Ectodermal cell (in vitro differentiated cells): ENCODE results near the gene SRXN1.

Experiments
- H3K27ac ChIP-seq: 2 replicates; pipeline ENCODE4 v1.7.0; 2013; ENCODE audit warnings: mild to moderate bottlenecking, low read depth, low read length; ENCODE audit not compliant: insufficient read depth, poor library complexity, severe bottlenecking
- H3K27me3 ChIP-seq: 2 replicates; pipeline ENCODE4 v1.7.0; 2013; ENCODE audit warnings: mild to moderate bottlenecking, low read length; ENCODE audit not compliant: insufficient read depth, control insufficient read depth, poor library complexity, severe bottlenecking
- H3K36me3 ChIP-seq: one replicate; pipeline ENCODE4 v1.7.0; 2013; ENCODE audit warnings: low read length; ENCODE audit not compliant: control insufficient read depth, insufficient read depth
- H3K4me1 ChIP-seq: one replicate; pipeline ENCODE4 v1.7.0; 2013; ENCODE audit warnings: low read length; ENCODE audit not compliant: control insufficient read depth, insufficient read depth
- H3K4me3 ChIP-seq: 2 replicates; pipeline ENCODE4 v1.7.0; 2013; ENCODE audit warnings: low read depth, low read length, control low read depth; ENCODE audit not compliant: insufficient read depth
- H3K9me3 ChIP-seq: 2 replicates; pipeline ENCODE4 v1.7.0; 2013; ENCODE audit warnings: mild to moderate bottlenecking, low read length, moderate library complexity; ENCODE audit not compliant: control insufficient read depth
- WGBS, 2 experiments: methylation state at CpG; one replicate each; pipeline ENCODE4 v1.1.7; 2013; ENCODE audit warnings: missing lambda C conversion rate in 2 of 2; 5-methylcytosine and 5-hydroxymethylcytosine counted together

The SRXN1 gene

GRCh38 chr20:635893-636338, 17.1 kb downstream of the SRXN1 start:
- H3K4me1 ChIP-seq: peaks cover 16% of the 10 kb centered on the region
- no peaks in the 10 kb centered on the region for H3K27me3 ChIP-seq
- H3K27ac ChIP-seq: no peak overlapping the region
- no peaks in the 10 kb centered on the region for H3K36me3 ChIP-seq
- 89 to 91% methylated on average over 5 to 7 of the region's 7 CpGs for WGBS, 2 experiments
- no peak overlapping the region for H3K4me3 ChIP-seq
- H3K9me3 ChIP-seq: no peaks in the 10 kb centered on the region

GRCh38 chr20:635028-635892, 17.7 kb downstream of the SRXN1 start:
- Histone ChIP-seq H3K4me1 (peaks cover 16% of the 10 kb centered on the region), H3K27me3 (no peaks in the 10 kb centered on the region), H3K9me3 (no peaks in the 10 kb centered on the region), H3K36me3 (no peaks in the 10 kb centered on the region), H3K27ac (no peak overlapping the region), H3K4me3 (no peak overlapping the region)
- 86% methylated on average over 9 of the region's 9 CpGs for WGBS, 2 experiments

- Histone ChIP-seq H3K4me1 (peaks cover 16% of the 10 kb centered on the region), H3K9me3 (no peaks in the 10 kb centered on the region), H3K27me3 (no peaks in the 10 kb centered on the region), H3K27ac (no peak overlapping the region), H3K36me3 (no peaks in the 10 kb centered on the region), H3K4me3 (no peak overlapping the region)
- WGBS, 2 experiments: 51 to 55% methylated on average over 14 of the region's 14 CpGs
Observed at GRCh38 chr20:634148-634925, 18.7 kb downstream of the SRXN1 start.

GRCh38 chr20:631101-631500, 21.9 kb downstream of the SRXN1 start:
- Histone ChIP-seq H3K36me3 (no peaks in the 10 kb centered on the region), H3K9me3 (no peaks in the 10 kb centered on the region), H3K4me1 (peaks cover 16% of the 10 kb centered on the region), H3K27me3 (no peaks in the 10 kb centered on the region), H3K4me3 (no peak overlapping the region), H3K27ac (no peak overlapping the region)
- 94% methylated on average over 1 of the region's 1 CpG; no CpG with 5 or more reads in 1 of the 2 experiments for WGBS, 2 experiments

- H3K27ac ChIP-seq: no peak overlapping the region
- no peaks in the 10 kb centered on the region for H3K9me3 ChIP-seq
- no peaks in the 10 kb centered on the region for H3K27me3 ChIP-seq
- H3K4me3 ChIP-seq: no peak overlapping the region
- H3K4me1 ChIP-seq: no peaks in the 10 kb centered on the region
- no peaks in the 10 kb centered on the region for H3K36me3 ChIP-seq
- WGBS, 2 experiments: 85 to 94% methylated on average over 2 of the region's 2 CpGs
Observed at GRCh38 chr20:626579-626978, 26.4 kb downstream of the SRXN1 start.

- Histone ChIP-seq H3K27me3 (no peaks in the 10 kb centered on the region), H3K36me3 (no peaks in the 10 kb centered on the region), H3K4me1 (peaks cover 4% of the 10 kb centered on the region), H3K9me3 (no peaks in the 10 kb centered on the region), H3K4me3 (no peak overlapping the region), H3K27ac (no peak overlapping the region)
- 96 to 98% methylated on average over 4 of the region's 4 CpGs for WGBS, 2 experiments
Observed at GRCh38 chr20:625360-625932, 27.6 kb downstream of the SRXN1 start.

GRCh38 chr20:623704-624103, 29.3 kb downstream of the SRXN1 start:
- H3K4me1 ChIP-seq: peaks cover 4% of the 10 kb centered on the region
- no peaks in the 10 kb centered on the region for H3K27me3 ChIP-seq
- H3K27ac ChIP-seq: no peak overlapping the region
- 88 to 96% methylated on average over 4 of the region's 4 CpGs for WGBS, 2 experiments
- no peaks in the 10 kb centered on the region for H3K9me3 ChIP-seq
- no peaks in the 10 kb centered on the region for H3K36me3 ChIP-seq
- no peak overlapping the region for H3K4me3 ChIP-seq

GRCh38 chr20:623021-623420, 30.0 kb downstream of the SRXN1 start:
- WGBS, 2 experiments: 37 to 50% methylated on average over 4 of the region's 4 CpGs
- Histone ChIP-seq H3K27me3 (no peaks in the 10 kb centered on the region), H3K9me3 (no peaks in the 10 kb centered on the region), H3K27ac (no peak overlapping the region), H3K36me3 (no peaks in the 10 kb centered on the region), H3K4me1 (peaks cover 4% of the 10 kb centered on the region), H3K4me3 (no peak overlapping the region)

GRCh38 chr20:622161-622560, 30.8 kb downstream of the SRXN1 start:
- no peaks in the 10 kb centered on the region for H3K36me3 ChIP-seq
- H3K4me1 ChIP-seq: peaks cover 4% of the 10 kb centered on the region
- no peaks in the 10 kb centered on the region for H3K27me3 ChIP-seq
- no peak overlapping the region for H3K4me3 ChIP-seq
- H3K9me3 ChIP-seq: peaks cover 3% of the 10 kb centered on the region
- WGBS, 2 experiments: 89 to 94% methylated on average over 7 of the region's 7 CpGs
- no peak overlapping the region for H3K27ac ChIP-seq
